Esophagus (tissue), 2 donors: ENCODE results near the gene DMD. TPM values are rescaled to one million over a fixed set of nuclear protein-coding genes. Genes with fewer than 3 reads are reported as not detected.
"Not testable (repeated sequence)": the region's sequence is repeated elsewhere in the genome, so short reads cannot be mapped to it uniquely, and the experiment has no call there.

Experiments used
- H3K27ac ChIP-seq, 2 donors: one replicate each; pipeline ENCODE4 v1.5.1; 2013; ENCODE audit warnings: low read depth in 2 of 2, mild to moderate bottlenecking in 2 of 2, inconsistent platforms in 1 of 2, low read length in 1 of 2, moderate library complexity in 1 of 2
- H3K27me3 ChIP-seq, 2 donors: one replicate each; pipeline ENCODE4 v1.6.1; 2013; ENCODE audit warnings: low read length in 2 of 2, control low read depth in 1 of 2, mild to moderate bottlenecking in 1 of 2; ENCODE audit not compliant: insufficient read depth in 2 of 2, control insufficient read depth in 1 of 2
- H3K36me3 ChIP-seq, 2 donors: one replicate each; pipeline ENCODE4 v1.6.1; 2013; ENCODE audit warnings: low read length in 1 of 2; ENCODE audit not compliant: control insufficient read depth in 2 of 2, insufficient read depth in 2 of 2
- H3K4me1 ChIP-seq, 2 donors: one replicate each; pipeline ENCODE4 v1.6.1; 2013; ENCODE audit warnings: low read length in 1 of 2; ENCODE audit not compliant: control insufficient read depth in 2 of 2, insufficient read depth in 2 of 2
- H3K4me3 ChIP-seq, 2 donors: one replicate each; pipeline ENCODE4 v1.5.1; 2013; ENCODE audit warnings: low read length in 2 of 2, mild to moderate bottlenecking in 2 of 2, low read depth in 1 of 2, moderate library complexity in 1 of 2
- H3K9me3 ChIP-seq, 2 donors: one replicate each; pipeline ENCODE4 v1.6.1; 2013; ENCODE audit warnings: mild to moderate bottlenecking in 2 of 2, low read depth in 1 of 2, low read length in 1 of 2, moderate library complexity in 1 of 2; ENCODE audit not compliant: control insufficient read depth in 2 of 2, insufficient read depth in 1 of 2
- WGBS, 2 donors: extraction: QIAGEN DNeasy Blood & Tissue Kit; methylation state at CpG; one replicate each; pipeline ENCODE4 v1.1.7; 2013; 5-methylcytosine and 5-hydroxymethylcytosine counted together
- polyA plus RNA-seq, 2 donors: library from polyadenylated mRNA; stranded (reverse); fragments of 200-250 nt; gene quantifications; one replicate each; pipeline ENCODE4 v1.2.3, GENCODE V29; 2013
- donor health status: healthy with polysubstance abuse.
- donor health status: Bipolar disorder and iron deficiency.

DMD gene
- polyA plus RNA-seq, 2 donors: 2.4 to 3.6 TPM

DNA sequence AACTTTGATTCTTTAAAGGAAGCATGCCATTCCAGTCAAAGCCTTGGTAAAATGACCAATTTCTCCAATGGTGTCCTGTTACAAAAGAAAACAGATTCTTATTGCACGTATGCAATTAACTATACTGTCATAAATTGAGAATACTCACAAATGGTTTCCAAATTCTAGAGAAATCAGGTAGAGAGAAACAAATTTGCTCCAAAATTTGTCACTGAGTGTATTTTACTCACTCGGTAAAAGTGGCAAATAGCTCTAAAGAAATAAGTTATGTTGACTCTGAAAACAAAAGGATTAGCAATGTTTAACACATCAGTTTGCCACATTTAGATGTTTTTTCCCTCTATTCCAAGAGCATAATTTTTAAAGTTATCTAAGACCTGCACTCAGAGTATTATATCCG, 133.1 kb downstream of the DMD start:
- H3K36me3 ChIP-seq: no peaks in the 10 kb centered on the region
- H3K9me3 ChIP-seq: no peaks in the 10 kb centered on the region
- 61 to 87% methylated on average over 3 of the region's 3 CpGs for WGBS, 2 donors
- no peak overlapping the region for H3K27ac ChIP-seq
- H3K27me3 ChIP-seq: no peaks in the 10 kb centered on the region
- no peak overlapping the region for H3K4me3 ChIP-seq
- H3K4me1 ChIP-seq: no peaks in the 10 kb centered on the region

- H3K27ac ChIP-seq, H3K27me3 ChIP-seq, H3K4me1 ChIP-seq, H3K36me3 ChIP-seq, H3K9me3 ChIP-seq, H3K4me3 ChIP-seq: not testable (repeated sequence)
- WGBS, 2 donors: 93 to 97% methylated on average over 11 of the region's 11 CpGs
Observed at GRCh38 chrX:33073660-33074059, 137.7 kb downstream of the DMD start.

DNA sequence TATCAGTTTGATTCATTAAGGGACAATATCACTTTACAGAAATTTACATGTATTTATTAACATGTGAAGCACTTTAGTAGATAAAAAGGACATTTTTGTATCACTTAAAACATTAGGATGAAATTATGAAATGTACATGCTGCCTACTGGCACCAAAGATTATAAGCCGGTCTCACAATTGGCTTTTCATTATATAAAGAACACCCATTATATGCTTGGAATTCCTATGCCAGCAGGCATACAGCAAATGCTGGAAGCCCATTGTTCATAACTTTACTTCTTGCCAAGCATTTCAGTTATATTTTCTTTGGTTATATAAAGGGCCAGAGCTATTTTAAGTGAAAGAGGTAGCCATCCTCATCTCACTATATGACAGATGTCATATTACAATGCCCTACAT, 145.9 kb downstream of the DMD start:
- Histone ChIP-seq H3K9me3 (no peaks in the 10 kb centered on the region), H3K27me3 (no peaks in the 10 kb centered on the region), H3K36me3 (no peaks in the 10 kb centered on the region), H3K4me1 (no peaks in the 10 kb centered on the region), H3K4me3 (no peak overlapping the region), H3K27ac (no peak overlapping the region)
- WGBS, 2 donors: 53 to 55% methylated on average over 1 of the region's 1 CpG

GRCh38 chrX:33062041-33062440, 149.3 kb downstream of the DMD start:
- Histone ChIP-seq H3K9me3 (no peaks in the 10 kb centered on the region), H3K27me3 (no peaks in the 10 kb centered on the region), H3K27ac (no peak overlapping the region), H3K4me3 (no peak overlapping the region), H3K36me3 (no peaks in the 10 kb centered on the region), H3K4me1 (no peaks in the 10 kb centered on the region)
- WGBS, 2 donors: 84 to 85% methylated on average over 1 of the region's 1 CpG

DNA sequence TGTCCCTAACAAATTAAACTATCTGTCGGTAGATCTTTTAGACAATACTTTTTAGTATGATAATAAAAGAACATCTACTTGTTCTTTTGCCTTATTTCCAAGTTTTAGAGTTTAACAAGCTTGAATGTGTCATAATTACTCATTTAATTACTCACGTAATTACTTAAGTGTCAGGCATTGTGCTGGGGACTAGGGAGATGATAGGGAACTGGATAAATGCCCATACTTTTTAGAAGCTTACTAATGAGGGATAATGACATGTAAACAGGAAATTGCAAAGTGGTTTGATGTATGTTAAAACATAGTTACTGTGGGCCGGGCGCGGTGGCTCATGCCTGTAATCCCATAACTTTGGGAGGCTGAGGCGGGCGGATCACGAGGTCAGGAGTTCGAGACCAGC, 158.3 kb downstream of the DMD start:
- Histone ChIP-seq H3K27ac (no peak overlapping the region), H3K4me3 (no peak overlapping the region), H3K36me3 (no peaks in the 10 kb centered on the region), H3K9me3 (no peaks in the 10 kb centered on the region), H3K4me1 (no peaks in the 10 kb centered on the region), H3K27me3 (no peaks in the 10 kb centered on the region)
- WGBS, 2 donors: 73 to 92% methylated on average over 9 of the region's 9 CpGs

DNA sequence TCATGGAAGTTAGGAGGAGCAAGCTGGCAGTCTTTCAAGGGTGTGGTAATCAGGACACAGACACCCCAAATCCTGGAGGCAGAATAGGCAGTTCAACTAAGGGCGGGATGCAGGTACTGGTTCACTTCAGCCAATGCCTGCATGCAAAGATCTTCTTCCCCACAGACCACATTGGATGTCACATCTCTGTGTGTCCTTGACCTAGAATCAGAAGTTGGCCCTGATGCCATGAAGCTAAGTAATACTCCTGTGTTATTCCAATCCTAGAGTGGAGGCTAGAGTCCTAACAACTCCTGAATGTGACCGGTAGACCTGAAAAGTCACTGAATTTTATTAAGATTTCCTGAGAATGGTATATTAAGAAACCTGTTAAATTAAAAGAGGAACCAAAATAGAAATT, 165.5 kb downstream of the DMD start:
- WGBS, 2 donors: 91 to 93% methylated on average over 2 of the region's 2 CpGs
- Histone ChIP-seq H3K27ac (no peak overlapping the region), H3K4me3 (no peak overlapping the region), H3K27me3 (no peaks in the 10 kb centered on the region), H3K4me1 (no peaks in the 10 kb centered on the region), H3K36me3 (no peaks in the 10 kb centered on the region), H3K9me3 (no peaks in the 10 kb centered on the region)

- H3K27ac ChIP-seq: no peak overlapping the region
Observed at GRCh38 chrX:33045245-33045644, 166.1 kb downstream of the DMD start.

GRCh38 chrX:33041141-33041540, 170.2 kb downstream of the DMD start:
- no peak overlapping the region for H3K27ac ChIP-seq
- WGBS, 2 donors: 96 to 97% methylated on average over 22 of the region's 22 CpGs
- H3K9me3 ChIP-seq: no peaks in the 10 kb centered on the region
- no peaks in the 10 kb centered on the region for H3K27me3 ChIP-seq
- no peak overlapping the region for H3K4me3 ChIP-seq
- no peaks in the 10 kb centered on the region for H3K4me1 ChIP-seq
- no peaks in the 10 kb centered on the region for H3K36me3 ChIP-seq

More at GRCh38 chrX:33045245-33045644, 166.1 kb downstream of the DMD start:
- WGBS, 2 donors: 51 to 62% methylated on average over 3 of the region's 3 CpGs
- Histone ChIP-seq H3K4me3 (no peak overlapping the region), H3K4me1 (no peaks in the 10 kb centered on the region), H3K27me3 (no peaks in the 10 kb centered on the region), H3K36me3 (no peaks in the 10 kb centered on the region), H3K9me3 (no peaks in the 10 kb centered on the region)

DNA sequence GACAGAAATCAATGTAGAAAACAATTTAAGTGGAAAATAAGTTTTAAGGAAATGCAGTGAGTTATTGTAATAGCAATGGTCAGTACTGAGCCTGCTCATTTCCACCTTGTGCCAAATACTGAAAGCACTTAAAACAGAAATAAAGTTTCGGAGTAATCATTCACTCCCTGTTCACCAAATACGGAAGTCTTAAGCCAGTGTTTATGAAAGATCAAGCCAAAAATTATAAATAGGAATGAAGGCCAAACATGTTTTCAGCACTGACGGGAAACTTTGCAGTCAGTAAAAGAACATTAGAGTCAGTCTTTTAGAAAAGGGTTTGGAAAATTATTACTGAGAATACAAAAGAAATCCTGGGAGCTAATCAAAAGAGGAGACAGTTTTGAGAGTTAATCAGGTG, 178.6 kb downstream of the DMD start:
- H3K9me3 ChIP-seq: peaks cover 0 to 3% of the 10 kb centered on the region in 2 donors
- no peaks in the 10 kb centered on the region for H3K27me3 ChIP-seq
- H3K4me3 ChIP-seq: no peak overlapping the region
- H3K36me3 ChIP-seq: no peaks in the 10 kb centered on the region
- H3K27ac ChIP-seq: no peak overlapping the region
- WGBS, 2 donors: 62% methylated on average over 3 of the region's 3 CpGs
- H3K4me1 ChIP-seq: no peaks in the 10 kb centered on the region

GRCh38 chrX:33014949-33015348, 196.4 kb downstream of the DMD start:
- Histone ChIP-seq H3K9me3 (no peaks in the 10 kb centered on the region), H3K4me3 (no peak overlapping the region), H3K27ac (no peak overlapping the region), H3K36me3 (no peaks in the 10 kb centered on the region), H3K4me1 (no peaks in the 10 kb centered on the region), H3K27me3 (no peaks in the 10 kb centered on the region)
- 75 to 79% methylated on average over 6 of the region's 6 CpGs for WGBS, 2 donors
